KOPT-K1 (cell line): Measurements from ENCODE around the gene TNRC6B.
A peak's percentile ranks its signal among the peaks of the same experiment; 100 is the strongest.
"Not testable (repeated sequence)": the region's sequence is repeated elsewhere in the genome, so short reads cannot be mapped to it uniquely, and the experiment has no call there.

Source experiments
- H3K27ac ChIP-seq: fragments of 200-600 bp; sonication (generic); 2 replicates; pipeline ENCODE4 v1.5.1; 2016; ENCODE audit warnings: antibody characterized with exemption, mild to moderate bottlenecking, low read depth, low read length; ENCODE audit not compliant: poor library complexity, severe bottlenecking
- H3K36me3 ChIP-seq: fragments of 200-600 bp; sonication (generic); 2 replicates; pipeline ENCODE4 v1.5.1; 2017; ENCODE audit warnings: antibody characterized with exemption, mild to moderate bottlenecking, low read length, moderate library complexity; ENCODE audit not compliant: insufficient read depth
- H3K9me3 ChIP-seq: fragments of 200-600 bp; sonication (generic); 2 replicates; pipeline ENCODE4 v1.5.1; 2017; ENCODE audit warnings: antibody characterized with exemption, low read length, mild to moderate bottlenecking; ENCODE audit not compliant: insufficient read depth, poor library complexity, severe bottlenecking

TNRC6B gene

DNA sequence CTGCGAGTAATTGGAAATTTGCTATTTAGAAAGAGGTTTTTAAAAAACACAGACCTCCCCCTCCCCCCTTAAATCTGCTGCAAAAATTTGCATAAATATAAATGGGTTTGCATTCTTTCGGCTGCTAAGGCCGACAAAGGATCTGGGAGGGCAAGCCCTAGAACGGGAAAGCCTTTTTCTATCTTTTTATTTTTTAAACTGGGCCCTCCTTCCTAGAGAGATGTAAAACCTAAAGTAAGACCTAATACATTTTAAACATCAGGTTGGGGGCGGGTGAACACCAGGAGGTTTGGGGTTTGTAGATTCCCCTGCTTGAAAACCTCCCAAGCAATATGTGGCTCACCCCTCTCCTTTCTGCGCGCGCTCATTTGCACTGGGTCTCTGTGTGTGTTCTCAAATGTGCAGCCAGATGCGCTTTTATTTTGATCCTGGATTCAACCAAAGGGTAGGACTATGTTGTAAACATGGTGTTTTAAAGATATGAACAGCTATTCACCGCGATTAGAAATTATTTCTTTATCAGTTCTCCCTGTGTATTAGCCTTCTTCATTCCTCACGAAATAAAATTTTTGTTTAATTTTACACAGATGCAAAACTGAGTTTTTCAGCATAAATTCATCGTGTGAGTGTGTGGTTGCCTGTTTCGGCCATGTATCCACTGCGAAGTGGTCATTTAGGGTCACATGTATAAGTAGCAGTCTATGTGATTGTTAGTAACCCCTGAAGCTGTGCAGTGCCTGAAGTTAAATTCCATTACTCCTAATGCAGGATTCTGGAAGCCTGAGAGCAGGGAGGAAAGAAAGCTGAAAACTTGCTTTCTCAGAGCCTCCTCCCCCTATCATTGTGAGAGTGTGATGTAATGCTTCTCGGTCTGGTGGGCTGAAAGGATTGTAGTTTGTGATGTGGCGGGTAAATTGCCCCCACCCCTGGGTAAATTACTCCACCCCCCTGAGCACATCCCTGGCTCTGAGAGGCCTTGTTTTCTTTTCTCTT, 988 bp downstream of the TNRC6B start:
- peak overlapping the region; percentile 81 for H3K27ac ChIP-seq
- H3K9me3 ChIP-seq: no peaks in the 10 kb centered on the region
- H3K36me3 ChIP-seq: no peaks in the 10 kb centered on the region

DNA sequence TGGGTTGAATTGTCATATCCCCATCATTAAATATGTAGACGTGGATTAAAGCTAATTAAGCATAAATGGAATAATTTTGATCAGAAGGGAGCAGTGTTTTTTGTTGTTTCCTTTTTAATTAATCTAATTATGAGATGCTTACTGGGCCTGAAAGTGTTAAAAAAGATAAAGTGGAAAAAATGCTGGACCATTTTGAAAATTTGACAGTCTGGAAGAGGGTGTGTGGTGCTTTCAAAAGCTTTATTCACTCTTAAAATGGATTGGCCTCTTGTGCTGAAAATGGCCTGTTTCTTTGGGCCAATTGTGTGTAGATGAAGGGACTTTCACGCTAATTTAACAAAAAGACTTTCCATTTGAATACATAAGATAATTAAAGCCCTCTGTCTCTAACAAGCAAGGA, 1.8 kb downstream of the TNRC6B start:
- peak overlapping the region; percentile 81 for H3K27ac ChIP-seq

DNA sequence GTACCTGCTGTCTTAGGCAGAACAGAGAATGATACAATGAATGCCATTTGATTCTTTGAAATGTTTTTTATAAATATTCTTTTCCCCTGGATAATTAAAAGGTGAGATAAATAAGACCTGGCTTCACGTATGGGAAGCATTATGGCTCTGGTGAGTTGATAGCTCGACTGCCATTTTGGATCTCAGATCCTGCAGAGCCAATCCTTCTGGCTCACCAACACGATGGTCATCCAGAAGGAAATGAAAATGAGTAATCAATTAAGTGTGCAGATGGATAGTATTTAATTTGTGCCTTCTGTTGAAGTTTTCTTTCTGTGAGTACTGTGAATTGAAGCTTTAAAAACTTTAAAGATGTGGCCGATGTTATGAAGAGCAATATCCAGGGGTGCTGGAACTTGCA, 2.7 kb downstream of the TNRC6B start:
- Histone ChIP-seq H3K9me3 (no peaks in the 10 kb centered on the region), H3K36me3 (no peaks in the 10 kb centered on the region), H3K27ac (peak overlapping the region; percentile 15)

More for the DNA sequence above, 1.8 kb downstream of the TNRC6B start:
- H3K9me3 ChIP-seq: no peaks in the 10 kb centered on the region
- no peaks in the 10 kb centered on the region for H3K36me3 ChIP-seq

DNA sequence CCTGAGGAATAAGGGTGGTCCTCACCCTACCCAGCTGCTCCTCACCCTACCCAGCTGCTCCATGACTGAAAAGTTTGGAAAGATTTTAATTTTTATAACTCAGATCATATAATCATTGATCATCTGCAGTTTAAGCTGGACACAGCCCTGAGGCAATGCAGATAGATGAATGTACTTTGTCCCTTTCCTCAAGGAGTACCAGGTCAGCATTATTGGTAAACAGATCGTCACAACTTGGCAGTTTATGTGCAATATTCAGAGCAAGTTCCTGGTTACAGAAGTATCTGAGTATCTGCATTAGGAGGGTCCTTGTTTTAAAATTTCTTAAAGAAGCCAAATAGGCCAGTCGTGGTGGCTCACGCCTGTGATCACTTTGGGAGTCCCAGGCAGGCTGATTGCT, 3.6 kb downstream of the TNRC6B start:
- Histone ChIP-seq H3K27ac (no peak overlapping the region), H3K9me3 (no peaks in the 10 kb centered on the region), H3K36me3 (no peaks in the 10 kb centered on the region)

DNA sequence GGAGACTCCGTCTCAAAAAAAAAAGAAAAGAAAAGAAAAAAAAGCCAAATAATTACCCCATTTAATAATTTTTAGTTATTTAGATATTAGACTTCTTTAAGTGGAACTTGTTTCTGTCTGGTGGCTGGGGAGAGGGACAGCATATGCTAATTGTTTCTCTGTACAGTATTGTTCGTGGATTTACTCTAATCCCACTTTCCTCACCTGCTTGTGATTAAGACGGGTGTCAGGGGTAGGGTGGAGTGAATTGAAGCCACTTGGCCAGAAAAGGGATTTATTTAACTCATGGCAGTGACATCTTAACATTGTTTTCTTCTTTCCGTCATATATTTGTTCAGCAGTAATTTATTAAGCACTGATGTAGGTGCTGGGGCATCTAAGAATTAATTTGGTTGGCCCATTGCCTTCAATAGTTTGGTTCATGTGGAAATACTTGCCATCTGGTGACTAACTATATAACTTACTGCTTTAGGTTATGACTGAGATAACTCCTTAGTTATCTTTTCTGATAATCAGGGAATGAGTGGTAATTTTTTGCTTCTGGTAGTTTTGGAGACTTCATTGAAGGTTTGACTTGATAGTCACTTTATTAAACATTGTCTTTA, 4.6 kb downstream of the TNRC6B start:
- Histone ChIP-seq H3K27ac (no peak overlapping the region), H3K9me3 (no peaks in the 10 kb centered on the region), H3K36me3 (no peaks in the 10 kb centered on the region)

DNA sequence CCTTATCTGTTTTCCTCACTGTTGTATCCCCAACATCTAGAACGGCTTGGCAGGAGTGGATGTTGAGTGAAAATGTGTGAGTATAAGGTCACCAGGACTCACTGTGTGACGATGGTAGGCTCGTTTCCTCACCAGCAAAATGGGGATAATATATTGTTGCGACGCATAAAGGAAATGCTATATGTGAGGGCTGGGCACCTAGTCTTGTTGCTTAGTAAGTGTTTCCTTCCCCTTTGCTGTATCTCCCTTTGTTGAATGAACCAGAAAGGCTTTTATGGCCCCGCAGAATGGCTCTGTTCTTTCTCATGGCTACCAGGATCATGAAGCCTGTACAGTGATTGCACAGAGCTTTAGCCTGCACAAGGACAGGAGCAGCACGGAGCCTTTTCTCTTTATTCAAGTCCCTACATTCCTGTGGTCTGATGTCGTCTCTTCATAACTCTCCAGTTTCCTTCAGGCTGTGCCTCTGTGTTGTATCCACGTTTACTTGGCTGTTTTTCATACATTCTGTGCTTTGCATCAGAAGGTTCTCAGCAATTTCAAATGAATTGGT, 5.4 kb downstream of the TNRC6B start:
- Histone ChIP-seq H3K27ac (no peak overlapping the region), H3K9me3 (no peaks in the 10 kb centered on the region)

DNA sequence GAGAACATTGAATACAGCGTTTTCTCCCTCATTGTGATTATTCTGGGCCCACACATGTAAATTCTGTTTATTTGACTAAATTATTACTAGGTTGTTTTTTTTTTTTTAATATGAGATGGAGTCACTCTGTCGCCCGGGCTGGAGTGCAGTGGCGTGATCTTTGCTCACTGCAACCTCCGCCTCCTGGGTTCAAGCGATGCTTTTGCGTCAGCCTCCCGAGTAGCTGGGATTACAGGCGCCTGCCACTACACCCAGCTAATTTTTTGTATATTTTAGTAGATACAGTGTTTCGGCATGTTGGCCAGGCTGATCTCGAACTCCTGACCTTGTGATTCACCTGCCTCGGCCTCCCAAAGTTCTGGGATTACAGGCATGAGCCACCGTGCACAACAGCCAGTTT, 5.9 kb downstream of the TNRC6B start:
- H3K36me3 ChIP-seq, H3K27ac ChIP-seq, H3K9me3 ChIP-seq: not testable (repeated sequence)

More for the DNA sequence above, 5.4 kb downstream of the TNRC6B start:
- no peaks in the 10 kb centered on the region for H3K36me3 ChIP-seq

DNA sequence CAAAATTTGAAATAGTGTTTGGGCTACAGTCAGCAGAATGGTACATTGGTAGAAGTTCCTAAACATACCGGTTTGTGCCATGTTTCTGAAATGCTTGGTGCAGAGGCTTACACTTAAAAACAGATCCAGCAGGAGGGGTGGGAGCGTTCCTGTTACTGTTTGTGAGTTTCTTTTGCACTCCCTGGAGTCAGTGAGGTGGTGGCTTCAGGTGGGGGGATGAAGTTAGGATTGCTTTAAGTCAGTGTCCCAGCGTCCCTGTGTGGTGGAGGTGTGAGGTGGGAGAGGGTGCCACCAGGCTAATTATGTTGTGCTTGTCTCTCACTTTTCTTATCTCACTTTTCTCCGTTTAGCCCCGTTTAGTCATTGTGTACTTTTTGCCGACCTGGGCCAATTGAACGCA, 9.7 kb downstream of the TNRC6B start:
- Histone ChIP-seq H3K36me3 (no peaks in the 10 kb centered on the region), H3K27ac (no peak overlapping the region), H3K9me3 (no peaks in the 10 kb centered on the region)

DNA sequence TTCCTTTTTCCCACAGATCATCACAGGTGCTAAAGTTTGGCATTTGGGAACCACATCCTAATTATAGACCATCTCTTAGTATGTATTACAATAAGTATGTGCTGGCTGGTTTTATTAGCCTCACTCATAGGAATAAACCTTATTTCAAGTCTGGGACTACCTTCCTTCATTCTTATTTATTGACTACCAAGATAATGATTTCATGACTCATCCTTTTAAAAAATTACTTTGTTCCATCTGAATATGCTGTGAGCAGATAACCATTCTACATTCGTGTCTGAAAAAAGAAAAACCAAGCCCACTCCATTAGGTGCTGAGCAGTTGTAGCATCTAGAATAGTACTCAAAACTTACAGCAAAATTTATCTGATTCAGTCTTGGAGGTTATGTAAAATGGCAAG, 12.3 kb downstream of the TNRC6B start:
- Histone ChIP-seq H3K36me3 (no peaks in the 10 kb centered on the region), H3K9me3 (no peaks in the 10 kb centered on the region), H3K27ac (no peak overlapping the region)

DNA sequence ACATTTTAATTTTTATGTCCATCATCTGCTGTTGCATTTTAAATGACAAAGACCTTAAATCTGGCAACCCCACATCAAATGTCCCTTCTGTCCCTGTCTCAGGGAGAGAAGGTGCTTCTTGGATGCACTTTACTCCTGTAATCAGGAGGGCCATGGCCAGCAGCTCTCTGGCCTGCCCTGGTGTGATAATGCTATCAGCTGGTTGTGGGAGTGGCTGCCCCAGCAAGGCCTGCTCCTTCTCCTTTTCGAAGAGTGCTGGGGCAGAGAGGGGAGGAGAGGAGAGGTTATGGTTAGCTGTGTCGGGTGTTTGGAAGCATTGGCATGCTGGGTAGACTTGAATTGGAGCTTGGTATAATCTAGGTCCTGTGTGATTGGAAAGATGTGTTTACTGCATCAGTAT, 12.8 kb downstream of the TNRC6B start:
- Histone ChIP-seq H3K36me3 (no peaks in the 10 kb centered on the region), H3K9me3 (no peaks in the 10 kb centered on the region), H3K27ac (no peak overlapping the region)

DNA sequence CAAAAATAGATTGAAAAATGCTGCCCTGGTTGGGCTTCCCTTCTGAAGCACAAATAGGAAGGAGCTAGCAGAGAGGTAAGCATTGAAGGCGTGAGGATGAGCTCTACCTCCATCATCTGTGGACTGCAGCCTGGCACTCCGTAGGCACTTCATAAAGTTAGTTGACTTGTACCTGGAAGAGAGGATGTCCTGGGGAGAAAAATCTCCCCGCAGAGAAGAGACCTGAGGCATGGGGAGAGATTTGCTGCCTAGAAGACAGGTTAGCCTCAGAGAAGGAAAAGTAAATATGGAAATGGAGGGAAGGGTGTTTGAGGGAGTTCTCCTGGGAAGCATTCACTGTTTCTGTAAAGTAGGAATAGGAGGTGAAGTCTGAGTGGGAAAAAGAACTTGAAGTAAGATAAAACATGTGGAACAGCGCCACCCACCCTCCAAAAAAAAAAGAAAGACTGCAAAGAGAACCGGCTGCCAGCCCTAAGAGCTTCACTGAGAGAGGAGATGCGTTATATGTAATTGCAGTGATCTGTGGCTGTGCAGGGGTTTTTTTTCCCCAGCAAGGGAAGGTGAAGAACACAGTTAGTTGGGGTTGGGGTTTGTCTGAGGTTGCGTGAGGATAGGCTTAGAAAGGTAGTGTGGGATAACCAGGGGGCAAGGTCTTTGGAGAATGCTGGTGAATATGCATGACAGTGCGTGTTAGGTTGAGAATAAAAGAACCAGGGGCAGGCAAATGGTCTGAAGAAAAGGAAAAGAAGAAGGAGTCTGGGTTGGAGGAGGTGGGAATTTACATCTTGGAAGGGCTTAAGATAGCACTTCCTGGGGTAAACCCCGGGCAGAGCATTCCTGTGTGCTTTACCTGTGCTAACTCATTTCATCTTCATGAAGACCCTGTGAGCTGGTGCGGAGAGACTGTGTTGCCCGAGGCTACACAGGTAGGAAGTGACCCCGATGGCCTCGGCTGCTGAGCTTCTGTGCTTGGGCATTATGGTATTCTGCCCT, 16.0 kb downstream of the TNRC6B start:
- Histone ChIP-seq H3K27ac (peak overlapping the region; percentile 8), H3K36me3 (peaks cover 6% of the 10 kb centered on the region; the same call in 1 of the 2 replicates), H3K9me3 (no peaks in the 10 kb centered on the region)

DNA sequence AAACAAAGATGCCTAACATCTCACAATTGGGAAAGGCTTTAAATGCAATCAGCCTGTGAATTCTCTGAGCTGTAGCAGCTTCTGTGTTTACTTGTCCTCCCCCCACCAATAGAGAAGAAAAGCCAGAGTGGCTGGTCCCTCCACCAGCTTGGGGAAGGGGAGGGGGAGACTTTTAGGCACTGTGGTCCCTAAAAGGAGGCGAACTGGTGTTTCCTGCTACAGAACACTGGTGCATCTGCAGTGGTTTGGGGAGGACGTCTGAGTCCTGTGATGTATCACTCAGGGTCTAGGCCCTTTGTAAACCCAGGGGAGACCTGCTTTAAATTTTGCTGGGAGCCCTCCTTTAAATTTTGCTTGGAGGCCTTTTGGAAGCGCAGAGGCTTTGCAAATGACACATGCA, 16.9 kb downstream of the TNRC6B start:
- H3K36me3 ChIP-seq: peaks cover 12% of the 10 kb centered on the region; the same call in 1 of the 2 replicates
- no peaks in the 10 kb centered on the region for H3K9me3 ChIP-seq
- peak overlapping the region; percentile 8 for H3K27ac ChIP-seq

DNA sequence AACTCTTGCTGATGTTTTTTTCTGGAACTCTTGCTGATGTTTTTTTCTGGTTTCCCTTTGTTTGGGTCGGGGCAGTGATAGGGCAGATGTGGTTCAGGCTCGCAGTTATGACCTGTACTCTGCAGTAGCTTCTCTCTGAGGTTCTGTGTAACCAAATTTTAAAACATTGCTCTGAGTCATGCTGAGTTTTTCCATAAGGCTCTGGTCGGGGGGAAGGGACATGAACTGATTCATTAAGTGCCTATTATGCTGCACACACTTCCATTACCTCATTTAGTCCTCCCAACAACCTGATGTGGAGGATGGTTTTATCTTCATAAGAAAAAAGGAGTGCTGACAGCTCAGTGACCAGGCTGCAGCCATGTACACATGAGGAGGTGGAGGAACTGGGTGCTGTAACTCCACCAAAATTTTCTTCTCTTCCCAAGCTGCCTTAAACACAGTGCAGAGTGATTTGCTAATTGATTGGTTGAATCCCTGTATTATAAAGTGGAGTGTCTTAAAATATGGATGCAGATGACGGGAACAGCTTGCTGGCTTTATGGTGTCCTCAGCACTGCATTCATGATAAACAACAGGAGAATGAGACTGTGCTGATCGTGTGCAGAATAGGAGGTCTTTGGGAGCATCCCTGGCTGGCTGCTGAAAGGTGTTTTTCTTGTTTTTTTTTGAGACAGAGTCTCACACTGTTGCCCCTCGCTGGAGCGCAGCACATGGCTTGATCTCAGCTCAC, 19.1 kb downstream of the TNRC6B start:
- no peaks in the 10 kb centered on the region for H3K9me3 ChIP-seq
- H3K27ac ChIP-seq: no peak overlapping the region
- peaks cover 12% of the 10 kb centered on the region; the same call in 1 of the 2 replicates for H3K36me3 ChIP-seq

DNA sequence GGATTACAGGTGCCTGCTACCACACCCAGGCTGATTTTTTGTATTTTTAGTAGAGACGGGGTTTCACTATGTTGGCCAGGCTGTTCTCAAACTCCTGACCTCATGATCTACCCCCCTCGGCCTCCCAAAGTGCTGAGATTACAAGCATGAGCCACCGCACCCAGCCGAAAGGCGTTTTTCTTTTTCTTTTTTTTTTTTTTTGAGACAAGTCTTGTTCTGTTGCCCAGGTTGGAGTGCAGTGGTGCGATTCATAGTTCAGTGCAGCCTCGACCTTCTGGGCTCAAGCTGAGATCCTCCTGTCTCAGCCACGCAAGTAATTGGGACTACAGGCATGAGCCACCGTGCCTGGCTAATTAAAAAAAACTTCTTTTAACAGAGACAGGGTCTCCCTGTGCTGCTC, 19.7 kb downstream of the TNRC6B start:
- H3K9me3 ChIP-seq, H3K27ac ChIP-seq: not testable (repeated sequence)
- H3K36me3 ChIP-seq: peaks cover 12% of the 10 kb centered on the region; the same call in 1 of the 2 replicates
